ENCODE results near the gene JAK3.
"Not testable (repeated sequence)": the region's sequence is repeated elsewhere in the genome, so short reads cannot be mapped to it uniquely, and the experiment has no call there.

JAK3 gene

GRCh38 chr19:17778968-17779929 is 68.5 kb downstream of the JAK3 start:
- DNase-seq (ENCODE audit: low read depth in 4 of 4, low spot score in 1 of 4): no peak

- peak in 3 of 4 experiments; percentile 28 to 48 (median 31) for DNase-seq (ENCODE audit: low read depth in 4 of 4, low spot score in 1 of 4)
Measured at GRCh38 chr19:17778251-17778967, 69.4 kb downstream of the JAK3 start.

- DNase-seq (ENCODE audit: low read depth in 4 of 4, low spot score in 1 of 4): not testable (repeated sequence)
Measured at GRCh38 chr19:17777840-17778239, 69.9 kb downstream of the JAK3 start.

- DNase-seq (ENCODE audit: low read depth in 4 of 4, low spot score in 1 of 4): no peak
Measured at GRCh38 chr19:17775991-17776803, 71.6 kb downstream of the JAK3 start.

GRCh38 chr19:17775245-17775927 is 72.4 kb downstream of the JAK3 start:
- peak in 1 of 4 experiments; percentile 35 for DNase-seq (ENCODE audit: low read depth in 4 of 4, low spot score in 1 of 4)

Data from stimulated activated CD4-positive, alpha-beta T cell treated with anti-CD3 and anti-CD28 coated beads, Interleukin-1b, Interleukin-23, amount 100 ng/mL, for 24 hours (primary cell).